ENCODE results near the gene PCDH9.

DNA sequence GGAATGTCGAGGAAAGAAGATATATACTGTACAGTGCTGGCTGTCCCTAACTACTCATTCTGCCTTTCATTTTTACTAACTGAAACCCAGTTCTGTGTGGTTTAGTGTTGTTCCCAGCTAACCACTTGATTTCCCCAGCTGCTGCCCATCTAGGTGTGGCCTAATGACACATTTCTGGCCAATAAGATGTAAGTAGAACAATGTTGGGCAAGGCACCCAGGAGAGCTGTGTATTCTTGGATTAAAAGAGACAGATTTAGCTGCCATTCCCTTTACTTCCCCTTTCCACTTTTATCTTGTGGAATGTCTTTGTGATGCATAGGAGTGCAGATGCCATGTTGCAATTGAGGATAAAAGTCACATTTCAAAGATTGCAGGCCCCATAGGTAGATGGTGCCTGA is 28.3 kb upstream of the PCDH9 start:
- TF ChIP-seq, protein P1, sequence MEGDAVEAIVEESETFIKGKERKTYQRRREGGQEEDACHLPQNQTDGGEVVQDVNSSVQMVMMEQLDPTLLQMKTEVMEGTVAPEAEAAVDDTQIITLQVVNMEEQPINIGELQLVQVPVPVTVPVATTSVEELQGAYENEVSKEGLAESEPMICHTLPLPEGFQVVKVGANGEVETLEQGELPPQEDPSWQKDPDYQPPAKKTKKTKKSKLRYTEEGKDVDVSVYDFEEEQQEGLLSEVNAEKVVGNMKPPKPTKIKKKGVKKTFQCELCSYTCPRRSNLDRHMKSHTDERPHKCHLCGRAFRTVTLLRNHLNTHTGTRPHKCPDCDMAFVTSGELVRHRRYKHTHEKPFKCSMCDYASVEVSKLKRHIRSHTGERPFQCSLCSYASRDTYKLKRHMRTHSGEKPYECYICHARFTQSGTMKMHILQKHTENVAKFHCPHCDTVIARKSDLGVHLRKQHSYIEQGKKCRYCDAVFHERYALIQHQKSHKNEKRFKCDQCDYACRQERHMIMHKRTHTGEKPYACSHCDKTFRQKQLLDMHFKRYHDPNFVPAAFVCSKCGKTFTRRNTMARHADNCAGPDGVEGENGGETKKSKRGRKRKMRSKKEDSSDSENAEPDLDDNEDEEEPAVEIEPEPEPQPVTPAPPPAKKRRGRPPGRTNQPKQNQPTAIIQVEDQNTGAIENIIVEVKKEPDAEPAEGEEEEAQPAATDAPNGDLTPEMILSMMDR (IDR thresholded peaks at IDR 0.05) = no peak
- no peak for TF ChIP-seq POLR2A (IDR thresholded peaks at IDR 0.05)

Data from Peyer's patch (tissue), 4 donors.